NT2/D1 (cell line): ENCODE data around the gene STARD7.

Experiments
- YY1 ChIP-seq: IDR thresholded peaks from 2 replicates; pipeline ENCODE4 v1.6.1; 2011; ENCODE audit not compliant: insufficient read length, insufficient read depth
- ZNF274 ChIP-seq: IDR thresholded peaks from 2 replicates; pipeline ENCODE4 v1.6.1; 2011; ENCODE audit warnings: mild to moderate bottlenecking, low read depth, low read length

- TF ChIP-seq YY1, result no peak
- no peak for TF ChIP-seq ZNF274
These were observed 48.0 kb upstream of the STARD7 start for GRCh38 chr2:96256611-96257113.
